ENCODE results near the gene KRT35.

Gene KRT35

DNA sequence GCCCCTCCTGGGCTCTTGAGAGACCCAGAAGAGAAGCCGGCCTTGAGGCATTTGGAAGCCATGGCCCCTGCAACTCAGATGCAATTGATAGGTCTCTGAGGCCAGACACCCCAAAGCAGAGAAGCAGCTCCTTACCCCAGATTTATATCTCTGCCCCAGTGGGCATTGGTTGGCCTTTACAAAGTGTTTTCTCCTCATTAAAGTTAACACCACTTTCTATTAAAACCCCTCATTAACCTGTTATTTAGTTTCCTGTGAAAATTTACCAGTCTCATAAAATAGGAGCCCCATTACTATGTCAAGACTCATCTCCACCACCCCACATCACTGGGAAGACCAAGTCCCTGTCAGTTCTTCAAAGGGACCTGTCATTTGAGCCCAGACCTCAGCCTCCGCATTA is at the start of gene KRT35:
KRT35 (minus strand) TSS at position 116 of the 400 bp plus-strand sequence; CDS start at position 62, 54 bp downstream.
- no peak for DNase-seq

GRCh38 chr17:41530062-41531048 is 49.4 kb upstream of the KRT35 start:
- no peak for DNase-seq

- no peak for DNase-seq
Observed at GRCh38 chr17:41529491-41529915, 48.6 kb upstream of the KRT35 start.

- DNase-seq, result no peak
Observed at GRCh38 chr17:41528959-41529353, 48.0 kb upstream of the KRT35 start.

DNA sequence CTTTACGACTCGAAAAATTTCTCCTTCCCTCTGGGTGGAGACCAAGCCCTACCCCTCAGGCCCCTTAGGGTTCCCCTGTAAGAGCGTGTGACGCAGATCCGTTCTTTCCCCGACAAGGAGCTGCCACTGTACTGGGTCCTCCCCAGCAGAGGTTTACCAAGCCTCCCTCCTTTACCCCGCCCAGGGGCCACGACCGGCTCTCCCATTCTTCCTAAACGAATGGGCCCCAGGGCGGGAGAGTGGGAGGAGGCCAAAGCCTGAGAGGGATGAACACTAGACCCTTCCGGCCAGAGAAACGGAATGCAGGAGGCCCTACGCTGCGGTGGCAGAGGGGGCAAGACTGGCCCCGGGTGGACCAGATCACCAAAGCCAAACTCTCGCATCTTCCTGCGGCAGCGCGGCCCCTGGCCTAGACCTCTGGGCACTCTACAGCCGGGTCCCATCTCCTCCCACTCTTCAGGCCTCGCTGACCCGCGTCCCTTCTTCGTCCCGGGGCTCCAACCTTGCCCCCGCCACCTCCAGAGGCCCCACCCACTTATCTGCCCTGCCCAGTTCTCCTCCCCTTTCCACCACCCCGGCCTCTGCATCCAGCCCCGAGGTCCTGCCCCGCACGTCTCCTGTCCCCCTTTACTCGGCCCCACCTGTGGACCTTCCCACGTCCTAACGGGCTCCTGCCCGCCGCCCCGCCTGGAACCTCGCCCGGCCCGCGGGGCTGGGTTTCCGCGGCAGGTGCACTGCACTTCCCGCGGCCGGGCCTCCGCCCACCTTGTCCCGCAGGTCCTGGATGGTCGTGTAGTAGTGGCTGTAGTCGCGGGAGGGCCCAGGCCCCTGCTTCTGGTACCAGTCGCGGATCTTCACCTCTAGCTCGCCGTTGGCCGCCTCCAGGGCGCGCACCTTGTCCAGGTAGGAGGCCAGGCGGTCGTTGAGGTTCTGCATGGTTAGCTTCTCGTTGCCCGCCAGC is 46.4 kb upstream of the KRT35 start:
- DNase-seq, result no peak

- no peak for DNase-seq
Observed at GRCh38 chr17:41524261-41524660, 43.3 kb upstream of the KRT35 start.

GRCh38 chr17:41523787-41524186 is 42.8 kb upstream of the KRT35 start:
- no peak for DNase-seq

GRCh38 chr17:41523225-41523593 is 42.3 kb upstream of the KRT35 start:
- no peak for DNase-seq

- DNase-seq, result no peak
Observed at GRCh38 chr17:41522301-41523224, 41.6 kb upstream of the KRT35 start.

DNA sequence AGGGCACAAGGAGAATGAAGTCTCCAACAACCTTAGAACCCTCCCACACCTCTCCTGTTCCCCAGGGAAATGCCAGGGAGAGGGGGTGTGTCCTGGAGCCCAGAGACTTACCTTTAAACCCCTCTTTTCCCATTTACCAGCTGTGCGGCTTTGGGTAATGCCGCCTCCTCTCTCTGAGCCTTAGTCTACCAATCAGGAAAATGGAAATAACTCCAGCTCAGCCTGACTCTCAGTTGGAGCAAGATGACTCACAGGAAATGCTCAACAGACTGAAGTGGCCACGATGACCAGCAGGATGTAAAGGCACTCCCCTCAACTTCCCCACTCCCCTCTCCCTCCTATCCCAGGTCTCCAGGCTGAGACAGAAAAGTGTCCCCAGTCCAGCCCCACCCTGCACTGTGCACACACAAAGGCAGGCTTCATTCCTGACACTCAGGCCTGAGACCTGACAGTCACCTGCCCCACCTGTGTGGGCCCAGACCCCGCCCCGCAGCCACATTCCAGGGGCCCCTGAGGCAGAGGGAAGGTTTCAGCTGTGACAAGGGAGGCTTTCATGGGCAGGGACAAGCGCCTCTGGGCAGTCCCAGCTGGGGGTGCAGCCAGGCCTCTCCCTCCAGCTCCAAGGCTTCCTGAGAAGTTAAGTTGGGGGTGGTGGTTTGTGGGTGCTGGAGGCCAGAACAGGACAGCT is 40.8 kb upstream of the KRT35 start:
- no peak for DNase-seq

DNA sequence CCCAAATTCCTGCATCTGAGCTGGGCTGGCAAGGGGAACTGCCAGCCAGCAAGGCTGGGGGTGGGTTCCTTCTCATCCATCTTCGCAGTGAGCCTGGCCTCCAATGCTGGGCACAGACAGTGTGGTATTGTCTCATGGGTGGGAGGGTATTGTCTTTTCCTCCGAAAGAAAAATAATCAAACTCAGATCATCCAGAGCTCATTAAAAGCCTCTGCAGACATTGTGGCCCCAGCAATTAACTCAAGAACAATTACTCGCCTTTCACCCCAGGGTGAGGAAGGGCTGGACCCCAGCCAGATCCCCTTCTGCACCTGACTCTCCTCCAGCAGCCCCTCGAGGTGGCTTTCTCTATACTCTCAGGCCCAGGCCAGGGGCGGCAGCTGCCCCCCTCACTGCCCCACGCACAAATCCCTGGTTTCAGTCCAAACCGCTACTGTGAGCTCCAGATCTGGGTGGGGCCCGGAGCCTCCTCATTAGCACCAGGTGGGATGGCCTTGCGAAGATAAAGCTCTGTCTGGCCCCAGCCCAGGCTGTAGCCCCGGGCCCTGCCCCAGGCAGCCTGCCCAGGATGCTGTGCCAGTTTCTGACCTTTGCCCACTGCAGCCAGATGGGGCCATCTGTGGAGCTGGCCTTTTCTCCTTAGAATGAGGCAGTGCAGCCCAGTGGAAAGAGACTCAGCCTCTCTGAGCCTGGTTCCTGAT is 40.0 kb upstream of the KRT35 start:
- DNase-seq, result no peak

GRCh38 chr17:41519501-41520224 is 38.7 kb upstream of the KRT35 start:
- no peak for DNase-seq

DNA sequence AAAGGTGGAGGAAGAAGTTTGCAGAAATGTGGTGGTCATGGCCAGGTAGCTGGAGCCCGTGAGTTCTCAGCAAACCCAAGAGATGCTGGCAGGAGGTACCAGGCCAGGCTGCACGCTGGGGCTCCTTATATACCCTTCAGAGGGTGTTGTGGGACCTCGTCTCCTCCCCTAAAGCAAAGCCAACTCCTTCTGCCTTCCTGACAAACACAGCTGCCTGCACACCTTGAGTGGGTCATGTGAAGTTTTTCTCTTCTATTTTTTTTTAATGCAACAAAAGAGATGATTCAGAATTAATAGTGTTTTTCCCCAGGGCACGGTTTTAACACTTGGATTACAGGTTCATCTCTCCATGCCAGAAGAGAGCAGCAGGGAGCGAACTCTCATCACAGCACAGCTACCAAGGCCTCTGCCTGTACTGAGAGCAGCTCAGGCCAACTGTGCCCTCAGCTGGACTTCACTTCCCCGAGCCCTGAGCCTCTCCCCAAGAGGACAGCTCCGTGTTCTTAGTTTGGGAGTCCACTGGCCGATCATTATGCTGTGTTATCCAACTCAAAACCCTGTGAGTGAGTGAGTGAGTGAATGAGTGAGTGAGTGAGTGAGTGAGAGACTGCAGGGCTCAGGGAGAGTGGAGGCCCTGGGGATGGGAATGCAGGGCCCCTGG is 38.0 kb upstream of the KRT35 start, which contains the start of gene KRT15:
KRT15 (minus strand) TSS at position 102 of the 661 bp plus-strand sequence; CDS start at position 39, 63 bp downstream.
- DNase-seq, result no peak

DNA sequence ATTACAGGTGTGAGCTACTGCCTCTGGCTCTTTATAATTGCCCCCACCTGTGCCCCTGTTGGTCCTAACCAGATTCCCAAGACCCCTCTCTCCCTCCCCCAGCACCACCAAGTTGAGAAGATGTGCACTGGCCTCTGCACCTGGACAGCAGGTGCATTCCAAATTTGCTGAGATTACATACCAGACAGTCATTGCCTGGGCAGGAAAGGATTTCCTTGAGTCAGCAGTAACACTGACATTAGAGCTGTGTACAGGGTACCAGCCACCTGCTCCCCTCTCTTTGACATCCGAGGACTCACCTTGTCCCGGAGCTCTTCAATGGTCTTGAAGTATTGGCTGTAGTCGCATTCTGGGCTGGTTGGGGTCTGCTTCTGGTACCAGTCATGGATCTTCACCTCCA is 37.1 kb upstream of the KRT35 start:
- no peak for DNase-seq

DNA sequence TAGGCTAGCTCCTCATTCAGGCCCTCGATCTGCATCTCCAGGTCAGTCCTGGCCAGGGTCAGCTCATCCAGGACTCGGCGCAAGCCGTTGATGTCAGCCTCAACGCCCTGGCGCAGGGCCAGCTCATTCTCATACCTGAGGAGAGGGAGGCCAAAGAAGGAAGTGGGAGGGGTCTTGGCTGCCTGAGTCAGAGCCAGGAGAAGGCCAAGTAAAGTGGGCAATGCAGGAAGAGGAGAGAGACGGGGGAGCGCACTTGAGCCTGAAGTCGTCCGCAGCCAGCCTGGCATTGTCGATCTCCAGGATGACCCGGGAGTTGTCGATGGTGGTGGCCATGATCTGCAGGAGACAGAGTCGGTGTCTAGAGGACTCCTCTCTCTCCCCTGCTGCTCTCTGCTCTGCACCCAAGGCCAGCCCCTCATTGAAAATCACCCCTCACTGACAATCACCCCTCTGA is 35.9 kb upstream of the KRT35 start:
- DNase-seq, result no peak

- no peak for DNase-seq
Observed at GRCh38 chr17:41516147-41516829, 35.3 kb upstream of the KRT35 start.

DNA sequence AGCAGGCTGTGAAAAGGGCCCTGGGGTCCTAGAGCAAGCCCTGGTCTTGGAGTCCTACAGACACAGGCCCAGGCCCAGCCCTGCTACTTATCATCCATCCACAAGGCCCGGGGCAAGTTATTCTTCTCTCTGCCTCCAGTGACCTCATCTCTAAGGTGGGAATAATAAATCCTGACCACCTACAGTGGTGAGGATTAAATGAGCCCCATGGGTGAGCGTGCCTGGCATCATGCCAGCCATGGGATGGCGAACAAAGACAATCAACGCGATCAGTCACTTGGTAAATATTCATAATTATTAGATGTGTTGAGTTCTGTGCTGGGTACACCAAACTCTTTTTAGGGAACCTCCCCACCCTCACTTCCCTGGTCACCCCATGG is 32.2 kb upstream of the KRT35 start:
- DNase-seq, result no peak

GRCh38 chr17:41512546-41513167 is 31.7 kb upstream of the KRT35 start:
- DNase-seq, result no peak
